GM12874 (cell line): ENCODE measurements around the gene CLIP1.

Experiments
- TF ChIP-seq, protein P1 (sequence below): IDR thresholded peaks from 2 replicates; pipeline ENCODE4 v1.5.1; 2011; ENCODE audit warnings: low read depth, mild to moderate bottlenecking, control low read depth, low read length, moderate library complexity; ENCODE audit not compliant: insufficient read depth

CLIP1 gene

DNA sequence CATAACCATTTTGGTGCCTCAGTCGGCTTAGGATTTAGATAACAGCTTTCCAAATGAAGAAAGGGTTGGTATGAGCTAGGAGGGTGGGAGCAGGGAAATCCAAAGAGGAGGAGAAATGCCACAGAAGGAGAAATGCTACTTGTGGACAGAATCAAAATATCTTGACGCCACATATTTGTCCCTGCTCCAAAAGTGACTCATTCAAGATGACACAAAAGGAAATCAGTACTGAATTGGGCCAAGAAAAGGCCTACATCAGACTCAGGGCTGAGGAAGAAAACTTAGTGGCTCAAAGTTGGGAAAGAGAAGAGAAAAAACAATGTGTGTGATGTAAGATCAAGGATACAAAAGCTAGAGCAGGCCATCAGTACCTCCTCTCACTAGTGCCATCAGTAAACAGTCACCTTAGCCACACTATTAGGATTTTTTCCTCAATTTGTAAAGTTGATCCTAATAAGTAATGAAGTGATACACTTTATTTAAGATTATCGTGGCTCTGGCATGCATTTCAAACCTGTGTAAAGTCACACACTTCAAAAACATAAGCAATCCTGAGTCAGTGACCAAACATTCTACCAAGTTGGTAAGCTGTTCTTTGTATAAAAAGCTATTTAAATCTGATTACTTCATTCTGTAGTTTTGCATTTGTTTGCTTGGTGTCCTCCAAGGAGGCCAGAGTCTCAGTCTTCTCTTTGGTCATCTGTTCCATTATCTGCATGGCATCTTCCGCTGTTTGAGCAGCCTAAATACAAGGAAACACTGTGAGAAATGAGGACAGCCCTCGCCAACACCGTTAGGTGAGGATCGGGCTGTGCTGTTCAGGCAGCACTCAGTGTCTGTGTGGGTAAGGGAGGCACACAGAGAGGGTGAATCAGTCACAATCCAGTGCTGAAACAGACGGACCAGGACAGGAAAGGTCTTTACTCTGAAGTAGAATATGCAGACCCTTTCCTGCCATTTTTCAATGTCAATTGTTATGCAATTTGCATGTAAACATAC lies 103.6 kb downstream of the CLIP1 start:
- TF ChIP-seq, protein P1, sequence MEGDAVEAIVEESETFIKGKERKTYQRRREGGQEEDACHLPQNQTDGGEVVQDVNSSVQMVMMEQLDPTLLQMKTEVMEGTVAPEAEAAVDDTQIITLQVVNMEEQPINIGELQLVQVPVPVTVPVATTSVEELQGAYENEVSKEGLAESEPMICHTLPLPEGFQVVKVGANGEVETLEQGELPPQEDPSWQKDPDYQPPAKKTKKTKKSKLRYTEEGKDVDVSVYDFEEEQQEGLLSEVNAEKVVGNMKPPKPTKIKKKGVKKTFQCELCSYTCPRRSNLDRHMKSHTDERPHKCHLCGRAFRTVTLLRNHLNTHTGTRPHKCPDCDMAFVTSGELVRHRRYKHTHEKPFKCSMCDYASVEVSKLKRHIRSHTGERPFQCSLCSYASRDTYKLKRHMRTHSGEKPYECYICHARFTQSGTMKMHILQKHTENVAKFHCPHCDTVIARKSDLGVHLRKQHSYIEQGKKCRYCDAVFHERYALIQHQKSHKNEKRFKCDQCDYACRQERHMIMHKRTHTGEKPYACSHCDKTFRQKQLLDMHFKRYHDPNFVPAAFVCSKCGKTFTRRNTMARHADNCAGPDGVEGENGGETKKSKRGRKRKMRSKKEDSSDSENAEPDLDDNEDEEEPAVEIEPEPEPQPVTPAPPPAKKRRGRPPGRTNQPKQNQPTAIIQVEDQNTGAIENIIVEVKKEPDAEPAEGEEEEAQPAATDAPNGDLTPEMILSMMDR: no peak

DNA sequence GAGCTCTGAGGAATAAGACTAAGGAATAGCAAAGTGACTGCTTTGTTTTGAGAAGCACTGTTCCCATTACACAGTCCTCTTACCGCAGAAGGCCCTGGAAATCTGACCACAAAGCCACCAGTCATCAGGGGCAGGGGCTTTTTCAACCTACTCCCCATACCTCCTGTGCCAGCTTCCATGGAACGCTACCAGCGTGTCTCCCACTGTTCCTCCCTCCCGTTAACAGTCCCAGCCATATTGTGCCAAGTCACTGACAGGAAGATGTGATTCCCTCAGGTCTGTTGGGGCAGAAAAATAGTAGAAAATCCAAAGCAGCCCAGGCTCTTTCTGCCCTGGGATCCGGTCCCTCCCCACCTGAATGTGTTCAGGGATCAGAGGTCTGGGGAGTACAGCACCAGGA lies 109.5 kb downstream of the CLIP1 start:
- TF ChIP-seq, protein P1: no peak

- TF ChIP-seq, protein P1: no peak
These were observed 110.8 kb downstream of the CLIP1 start for GRCh38 chr12:122311696-122312095.

DNA sequence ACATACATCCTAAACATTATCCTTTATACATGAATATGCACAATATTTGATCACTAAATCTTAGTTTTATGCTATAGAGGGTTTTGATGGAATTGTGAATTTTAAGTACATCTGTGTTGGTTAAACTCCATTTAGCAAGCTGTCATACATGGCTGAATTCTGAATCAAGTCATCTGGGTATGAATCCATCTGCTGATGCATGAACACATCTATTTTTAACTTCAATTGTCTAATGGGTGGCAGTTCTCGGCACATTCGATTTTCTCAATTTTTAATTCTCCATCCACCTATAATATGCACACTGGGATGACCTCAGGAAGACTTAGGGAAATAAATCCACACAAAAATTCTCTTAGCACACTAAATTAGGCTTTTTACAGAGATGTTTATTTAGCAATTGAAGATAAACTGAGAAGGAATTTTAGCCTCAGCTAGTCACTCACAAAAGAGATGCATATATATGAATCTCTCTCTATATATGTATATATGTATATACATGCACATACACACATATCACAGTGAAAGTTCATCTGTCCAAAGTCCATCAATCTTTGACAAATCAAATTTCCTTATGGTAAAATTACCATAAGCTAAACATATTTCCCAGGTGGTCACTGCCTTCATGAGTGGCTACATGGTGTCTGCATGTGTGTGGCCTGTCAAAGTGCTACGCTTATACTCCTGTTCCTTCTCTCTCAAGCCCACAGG lies 111.7 kb downstream of the CLIP1 start:
- TF ChIP-seq, protein P1: no peak

- TF ChIP-seq, protein P1: no peak
These were observed 112.8 kb downstream of the CLIP1 start for GRCh38 chr12:122309564-122310121.

- TF ChIP-seq, protein P1: no peak
These were observed 113.7 kb downstream of the CLIP1 start for GRCh38 chr12:122308811-122309210.

DNA sequence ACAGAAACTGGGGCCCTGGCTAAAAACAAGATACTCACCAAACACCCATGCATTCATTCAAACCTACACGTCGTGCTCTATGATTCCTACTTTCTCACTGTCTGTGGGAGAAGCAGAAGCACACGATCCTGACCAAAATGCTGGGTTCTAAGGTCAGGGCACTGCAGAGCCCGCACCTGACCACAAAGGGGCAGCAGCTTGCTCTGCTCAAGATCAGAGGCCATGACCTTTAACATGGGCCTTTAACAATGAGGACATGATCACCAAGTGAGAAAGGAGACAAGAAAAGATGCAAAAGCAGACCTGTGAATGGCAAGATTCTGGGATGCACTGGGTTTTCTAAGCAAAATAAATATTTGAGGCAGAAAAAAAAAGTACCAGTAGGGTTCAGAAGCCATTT lies 116.1 kb downstream of the CLIP1 start:
- TF ChIP-seq, protein P1: 0 out of 2 replicates have a peak, but pooled peaks have one; percentile 6
